GM12801 (cell line): Measurements from ENCODE around the gene NELL2.

Experiments
- TF ChIP-seq, protein P1 (sequence below): IDR thresholded peaks from one replicate; pipeline ENCODE4 v1.5.1; 2011; ENCODE audit warnings: control low read depth; ENCODE audit not compliant: insufficient read length; ENCODE audit errors: extremely low read depth

NELL2 gene

DNA sequence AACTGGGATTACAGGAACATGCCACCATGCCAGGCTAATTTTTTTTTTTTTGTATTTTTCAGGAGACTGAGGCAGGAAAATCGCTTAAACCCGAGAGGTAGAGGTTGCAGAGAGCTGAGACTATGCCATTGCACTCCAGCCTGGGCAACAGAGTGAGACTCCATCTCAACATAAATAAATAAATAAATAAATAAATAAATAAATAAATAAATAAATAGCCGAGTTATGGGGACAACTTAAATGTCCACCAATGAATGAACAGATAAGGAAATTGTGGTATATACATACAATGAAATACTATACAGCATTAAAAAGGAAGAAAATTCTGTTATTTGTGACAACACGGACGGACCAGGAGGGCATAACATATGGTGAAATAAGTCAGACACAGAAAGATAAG, 325.7 kb downstream of the NELL2 start:
- TF ChIP-seq, protein P1, sequence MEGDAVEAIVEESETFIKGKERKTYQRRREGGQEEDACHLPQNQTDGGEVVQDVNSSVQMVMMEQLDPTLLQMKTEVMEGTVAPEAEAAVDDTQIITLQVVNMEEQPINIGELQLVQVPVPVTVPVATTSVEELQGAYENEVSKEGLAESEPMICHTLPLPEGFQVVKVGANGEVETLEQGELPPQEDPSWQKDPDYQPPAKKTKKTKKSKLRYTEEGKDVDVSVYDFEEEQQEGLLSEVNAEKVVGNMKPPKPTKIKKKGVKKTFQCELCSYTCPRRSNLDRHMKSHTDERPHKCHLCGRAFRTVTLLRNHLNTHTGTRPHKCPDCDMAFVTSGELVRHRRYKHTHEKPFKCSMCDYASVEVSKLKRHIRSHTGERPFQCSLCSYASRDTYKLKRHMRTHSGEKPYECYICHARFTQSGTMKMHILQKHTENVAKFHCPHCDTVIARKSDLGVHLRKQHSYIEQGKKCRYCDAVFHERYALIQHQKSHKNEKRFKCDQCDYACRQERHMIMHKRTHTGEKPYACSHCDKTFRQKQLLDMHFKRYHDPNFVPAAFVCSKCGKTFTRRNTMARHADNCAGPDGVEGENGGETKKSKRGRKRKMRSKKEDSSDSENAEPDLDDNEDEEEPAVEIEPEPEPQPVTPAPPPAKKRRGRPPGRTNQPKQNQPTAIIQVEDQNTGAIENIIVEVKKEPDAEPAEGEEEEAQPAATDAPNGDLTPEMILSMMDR = no peak

DNA sequence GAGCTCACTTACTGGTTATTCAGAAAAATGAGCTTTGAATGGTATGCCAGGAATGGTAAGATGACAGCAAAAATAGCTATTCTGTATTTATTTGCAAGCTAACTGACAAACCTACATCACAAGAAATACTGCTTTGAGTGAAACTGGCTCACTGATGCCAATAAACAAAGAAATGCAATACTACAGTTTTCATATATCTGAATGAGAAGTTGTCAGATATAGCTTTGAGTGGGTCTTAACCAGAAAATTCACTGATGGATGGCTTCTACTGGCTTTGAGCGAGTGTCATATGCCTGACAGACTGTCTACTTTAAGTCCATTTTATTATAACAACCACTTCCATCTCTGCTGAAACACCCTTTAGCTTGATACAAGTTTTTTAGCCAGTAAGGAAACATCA, 330.1 kb downstream of the NELL2 start:
- TF ChIP-seq, protein P1 = no peak

DNA sequence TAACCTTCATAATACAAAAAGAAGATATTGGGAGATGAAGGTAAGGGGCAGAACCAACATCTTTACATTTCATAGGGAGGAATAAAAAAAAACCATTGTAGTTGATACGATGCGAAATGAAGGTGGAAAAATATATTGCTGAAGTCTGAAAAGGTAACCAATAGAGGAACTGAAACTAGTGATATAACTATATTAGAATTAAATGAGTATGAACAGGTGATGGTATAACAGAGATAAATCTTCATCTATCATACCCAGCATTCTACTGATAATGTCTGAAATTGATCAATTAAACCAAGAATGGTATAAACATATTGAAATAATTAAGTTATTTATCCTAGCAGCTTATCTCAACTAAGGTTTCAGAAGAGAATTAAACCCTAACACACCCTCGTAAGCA, 332.1 kb downstream of the NELL2 start:
- TF ChIP-seq, protein P1 = no peak

DNA sequence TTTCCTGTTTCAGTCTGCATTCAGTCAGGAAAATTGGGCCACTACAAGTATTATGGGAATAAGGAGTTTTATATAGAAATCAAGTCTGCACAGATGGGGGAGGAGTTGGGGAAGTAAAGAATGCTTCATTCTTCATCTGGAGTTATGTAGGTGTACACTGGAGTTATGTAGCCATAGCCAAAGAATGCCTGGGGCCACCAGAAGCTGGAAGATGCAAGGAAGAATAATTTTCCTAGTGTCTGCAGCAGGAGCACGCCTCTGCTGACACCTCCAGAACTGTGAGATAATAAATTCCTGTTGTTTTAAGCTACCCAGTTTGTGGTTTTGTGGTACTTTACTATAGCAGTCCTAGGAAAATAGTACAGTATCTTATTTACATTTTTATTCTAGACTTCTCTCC, 333.4 kb downstream of the NELL2 start:
- TF ChIP-seq, protein P1 = no peak

DNA sequence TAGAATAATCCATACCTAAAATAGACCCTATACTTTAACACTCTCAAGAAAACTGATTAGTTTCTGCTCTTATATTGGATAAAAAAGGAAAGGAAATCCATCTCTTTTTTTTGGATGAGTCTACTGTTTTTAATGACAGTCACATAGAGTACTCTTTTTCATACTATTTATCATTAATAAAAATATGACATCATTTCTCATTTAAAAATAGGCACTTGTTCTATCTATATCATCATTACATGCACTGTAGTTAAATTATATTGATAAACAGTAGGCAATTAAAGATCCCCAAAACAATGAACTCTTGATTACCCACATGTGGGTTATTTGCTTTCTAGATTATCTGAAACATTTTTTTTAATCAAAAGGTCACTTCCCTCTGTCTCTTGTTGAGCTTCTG, 338.8 kb downstream of the NELL2 start:
- TF ChIP-seq, protein P1 = no peak

DNA sequence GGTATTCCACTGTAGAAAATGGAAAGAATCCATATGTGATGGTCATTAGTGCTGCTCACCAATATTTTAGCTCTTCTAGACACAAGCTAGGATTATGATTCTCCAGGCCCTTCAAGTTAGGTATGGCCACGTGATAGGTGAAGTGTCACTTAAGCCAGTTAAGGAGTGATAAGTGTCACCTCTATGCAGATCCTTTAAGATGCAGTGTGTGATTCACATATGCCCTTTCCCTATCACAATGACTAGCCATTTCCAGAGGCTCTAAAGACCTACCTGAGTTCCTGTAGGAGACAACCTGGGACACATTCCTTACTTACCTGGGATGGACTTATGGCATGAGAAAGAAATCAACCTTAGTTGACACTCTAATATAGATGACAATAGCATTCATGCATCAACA, 343.2 kb downstream of the NELL2 start:
- TF ChIP-seq, protein P1 = no peak

DNA sequence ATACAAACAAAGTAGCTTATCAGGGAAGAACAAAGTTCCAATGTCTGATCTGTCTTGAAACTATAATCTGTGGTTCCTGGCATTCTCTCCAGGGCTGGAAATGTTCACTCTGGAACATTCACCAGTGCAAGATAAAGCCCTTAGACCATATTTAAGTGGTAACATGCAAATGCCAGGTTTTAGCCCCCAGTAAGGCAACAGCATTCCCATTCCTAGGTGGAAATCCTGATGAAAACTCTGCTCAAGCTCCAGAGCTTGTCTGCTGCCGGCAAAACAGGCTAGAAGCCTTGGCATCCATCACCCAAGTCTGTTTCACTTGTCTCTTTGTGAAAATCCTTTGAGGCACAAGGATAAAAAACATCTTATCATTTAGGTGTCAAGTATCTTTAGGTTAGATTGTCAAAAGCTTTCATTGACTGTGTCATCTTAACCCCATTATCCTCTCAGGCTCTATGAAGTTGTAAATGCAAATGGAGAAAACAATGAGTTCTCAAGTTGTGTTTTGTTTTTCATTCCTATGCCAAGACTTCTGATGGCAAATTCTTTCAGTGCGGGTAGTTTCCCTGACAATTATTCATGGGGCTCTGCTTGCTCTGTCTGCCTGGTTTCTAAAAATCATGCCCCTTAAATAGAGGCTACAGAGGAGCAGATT, 344.7 kb downstream of the NELL2 start:
- TF ChIP-seq, protein P1 = no peak
